GM12865 (cell line): ENCODE results near the gene MMAA.
"Not testable (repeated sequence)": the region's sequence is repeated elsewhere in the genome, so short reads cannot be mapped to it uniquely, and the experiment has no call there.

Source experiments
- DNase-seq: peaks from one replicate; pipeline ENCODE4 v3.0.0; 2010; ENCODE audit warnings: low read depth
- H3K4me3 ChIP-seq: 2 replicates; pipeline ENCODE4 v1.5.1; 2011; ENCODE audit warnings: mild to moderate bottlenecking, low read depth, low read length, control low read depth
- TF ChIP-seq, protein P1 (sequence below): IDR thresholded peaks from 2 replicates; pipeline ENCODE4 v1.5.1; 2011; ENCODE audit warnings: low read length, control low read depth, low read depth, inconsistent platforms; ENCODE audit not compliant: insufficient read depth; ENCODE audit errors: missing control alignments

The MMAA gene

DNA sequence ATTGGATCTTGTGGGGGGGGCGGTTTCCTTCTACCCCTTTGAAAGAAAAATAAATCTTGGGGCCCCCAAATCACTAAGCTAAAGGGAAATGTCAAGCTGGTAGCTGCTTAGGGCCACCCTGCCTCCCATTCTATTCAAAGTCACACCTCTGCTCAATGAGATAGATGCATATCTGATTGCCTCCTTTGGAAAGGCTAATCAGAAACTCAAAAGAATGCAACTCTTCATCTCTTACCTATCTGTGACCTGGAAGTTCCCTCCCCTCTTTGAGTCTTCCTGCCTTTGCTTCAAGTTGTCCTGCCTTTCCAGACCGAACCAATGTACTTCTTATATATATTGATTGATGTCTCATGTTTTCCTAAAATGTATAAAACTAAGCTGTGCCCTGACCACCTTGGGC lies 67.8 kb downstream of the MMAA start:
- DNase-seq: no peak
- H3K4me3 ChIP-seq: no peak overlapping the region
- TF ChIP-seq, protein P1, sequence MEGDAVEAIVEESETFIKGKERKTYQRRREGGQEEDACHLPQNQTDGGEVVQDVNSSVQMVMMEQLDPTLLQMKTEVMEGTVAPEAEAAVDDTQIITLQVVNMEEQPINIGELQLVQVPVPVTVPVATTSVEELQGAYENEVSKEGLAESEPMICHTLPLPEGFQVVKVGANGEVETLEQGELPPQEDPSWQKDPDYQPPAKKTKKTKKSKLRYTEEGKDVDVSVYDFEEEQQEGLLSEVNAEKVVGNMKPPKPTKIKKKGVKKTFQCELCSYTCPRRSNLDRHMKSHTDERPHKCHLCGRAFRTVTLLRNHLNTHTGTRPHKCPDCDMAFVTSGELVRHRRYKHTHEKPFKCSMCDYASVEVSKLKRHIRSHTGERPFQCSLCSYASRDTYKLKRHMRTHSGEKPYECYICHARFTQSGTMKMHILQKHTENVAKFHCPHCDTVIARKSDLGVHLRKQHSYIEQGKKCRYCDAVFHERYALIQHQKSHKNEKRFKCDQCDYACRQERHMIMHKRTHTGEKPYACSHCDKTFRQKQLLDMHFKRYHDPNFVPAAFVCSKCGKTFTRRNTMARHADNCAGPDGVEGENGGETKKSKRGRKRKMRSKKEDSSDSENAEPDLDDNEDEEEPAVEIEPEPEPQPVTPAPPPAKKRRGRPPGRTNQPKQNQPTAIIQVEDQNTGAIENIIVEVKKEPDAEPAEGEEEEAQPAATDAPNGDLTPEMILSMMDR: no peak

DNA sequence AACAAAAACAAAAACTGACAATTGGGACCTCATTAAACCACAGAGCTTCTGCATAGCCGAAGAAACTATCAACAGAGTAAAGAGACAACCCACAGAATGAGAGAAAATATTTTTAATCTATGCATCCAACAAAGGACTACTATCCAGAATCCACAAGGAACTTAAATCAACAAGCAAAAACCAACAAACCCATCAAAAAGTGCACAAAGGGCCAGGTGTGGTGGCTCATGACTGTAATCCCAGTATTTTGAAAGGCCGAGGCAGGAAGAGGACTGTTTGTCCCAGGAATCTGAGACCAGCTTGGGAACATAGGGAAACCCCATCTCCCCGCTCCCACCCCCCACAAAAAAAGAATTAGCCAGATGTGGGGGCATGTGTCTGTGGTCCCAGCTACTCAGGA lies 71.4 kb downstream of the MMAA start:
- DNase-seq: no peak

DNA sequence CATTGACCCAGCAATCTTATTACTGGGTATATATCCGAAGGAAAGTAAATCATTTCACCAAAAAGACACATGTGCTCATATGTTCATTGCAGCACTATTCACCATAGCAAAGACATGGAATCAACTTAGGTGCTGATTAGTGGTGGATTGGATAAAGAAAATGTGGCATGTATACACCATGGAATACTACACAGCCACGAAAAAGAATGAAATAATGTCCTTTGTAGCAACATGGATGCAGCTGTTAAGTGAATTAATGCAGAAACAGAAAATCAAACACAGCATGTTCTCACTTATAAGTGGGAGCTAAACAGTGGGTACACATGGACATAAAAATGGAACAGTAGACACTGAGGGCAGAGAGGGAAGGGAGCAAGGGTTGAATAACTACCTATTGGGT lies 72.2 kb downstream of the MMAA start:
- not testable (repeated sequence) for DNase-seq, H3K4me3 ChIP-seq

More for the DNA sequence above, 71.4 kb downstream of the MMAA start:
- TF ChIP-seq, protein P1: no peak
- H3K4me3 ChIP-seq: no peak overlapping the region

DNA sequence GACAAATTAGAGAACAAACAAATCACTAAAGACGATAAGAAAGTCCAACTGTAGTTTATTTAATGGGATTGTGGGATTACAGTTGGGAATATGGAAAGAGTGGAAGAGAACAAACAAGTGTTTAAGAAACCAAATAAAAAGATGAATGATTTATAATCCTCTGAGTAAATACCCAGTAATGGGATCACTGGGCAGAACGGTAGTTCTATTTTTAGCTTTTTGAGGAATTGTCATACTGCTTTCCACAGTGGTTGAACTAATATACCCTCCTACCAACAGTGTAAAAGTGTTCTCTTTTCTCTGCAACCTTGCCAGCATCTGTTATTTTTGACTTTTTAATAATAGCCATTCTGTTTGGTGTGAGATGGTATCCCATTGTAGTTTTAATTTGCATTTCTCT lies 75.7 kb downstream of the MMAA start:
- H3K4me3 ChIP-seq: no peak overlapping the region
- TF ChIP-seq, protein P1: no peak
- DNase-seq: no peak

DNA sequence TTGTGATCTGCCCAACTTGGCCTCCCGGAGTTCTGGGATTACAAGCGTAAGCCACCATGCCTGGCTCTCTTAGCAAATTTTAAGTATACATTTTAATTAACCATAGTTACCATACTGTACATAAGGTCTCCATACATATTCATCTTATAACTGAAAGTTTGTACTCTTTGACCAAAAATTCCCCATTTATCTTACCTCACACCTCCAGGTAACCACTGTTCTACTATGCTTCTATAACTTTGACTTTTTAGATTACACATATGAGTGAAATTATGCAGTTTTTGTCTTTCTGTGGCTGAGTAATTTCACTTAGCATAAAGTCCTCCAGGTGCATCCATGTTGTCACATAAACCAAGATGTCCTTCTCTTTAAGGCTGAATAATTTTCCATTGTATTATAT lies 78.1 kb downstream of the MMAA start:
- TF ChIP-seq, protein P1: no peak
- DNase-seq: peak; percentile 14
- no peak overlapping the region for H3K4me3 ChIP-seq

DNA sequence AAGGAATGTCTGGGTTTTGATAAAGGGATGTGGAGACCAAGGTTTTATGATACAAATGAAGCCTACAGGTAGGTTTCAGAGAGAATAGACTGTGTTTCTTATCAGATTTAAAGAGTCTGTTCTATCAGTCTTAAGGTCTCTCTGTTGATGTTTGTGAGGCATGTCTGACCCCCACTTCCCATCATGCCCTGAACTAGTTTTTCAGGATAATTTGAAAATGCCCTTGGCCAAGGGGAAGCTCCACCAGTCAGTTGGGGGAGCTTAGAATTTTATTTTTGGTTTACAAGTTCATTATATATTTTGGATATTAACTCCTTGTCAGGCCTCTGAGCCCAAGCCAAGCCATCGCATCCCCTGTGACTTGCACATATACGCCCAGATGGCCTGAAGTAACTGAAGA lies 79.3 kb downstream of the MMAA start:
- TF ChIP-seq, protein P1: no peak
- DNase-seq: no peak

DNA sequence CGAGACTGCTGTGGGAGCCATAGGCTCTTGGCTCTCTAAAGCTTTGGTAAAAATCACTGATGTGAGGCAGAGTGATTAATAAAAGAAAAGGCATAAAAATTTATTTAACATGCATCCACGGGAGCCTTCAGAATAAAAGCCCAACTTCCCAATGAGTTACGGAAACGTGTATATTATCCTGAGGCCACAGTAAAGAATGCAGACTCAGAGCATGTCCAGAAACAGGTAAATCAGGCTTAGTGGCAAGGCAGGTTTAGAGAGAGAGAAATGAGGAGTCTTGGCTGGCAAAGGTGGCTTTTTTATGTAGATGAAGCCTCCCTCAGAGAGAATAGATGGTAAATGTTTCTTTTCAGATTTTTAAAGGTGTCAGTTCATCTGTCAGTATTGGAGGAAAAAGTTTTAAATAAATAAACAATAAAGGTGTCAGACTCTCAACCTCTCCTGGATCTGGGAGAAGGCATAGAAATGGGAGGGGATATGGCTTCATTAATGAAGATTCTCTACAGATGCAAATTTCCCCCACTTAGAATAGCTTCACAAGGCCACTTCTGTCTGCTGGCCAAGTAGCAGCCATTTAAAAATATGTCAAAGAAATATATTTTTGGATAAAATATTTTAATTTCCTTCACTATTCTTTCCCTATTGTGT lies 84.8 kb downstream of the MMAA start:
- no peak for DNase-seq

More for the DNA sequence above, 79.3 kb downstream of the MMAA start:
- no peak overlapping the region for H3K4me3 ChIP-seq

More for the DNA sequence above, 84.8 kb downstream of the MMAA start:
- H3K4me3 ChIP-seq: no peak overlapping the region
- TF ChIP-seq, protein P1: no peak
